ENCODE measurements around the gene ACLY. TPM values are rescaled to one million over a fixed set of nuclear protein-coding genes. Genes with fewer than 3 reads are reported as not detected.
A peak's percentile ranks its signal among the peaks of the same experiment; 100 is the strongest.

ACLY gene
- total and polyA plus RNA-seq, 2 of the 13 experiments (the other 11 are each of a cell fraction or from before 2014, with no cell fraction given), result 111 to 218 TPM

GRCh38 chr17:41919165-41919817 is 540 bp upstream of the ACLY start (continued):
- TF ChIP-seq ZUFSP (CRISPR knock-in tag; IDR thresholded peaks at IDR 0.05; ENCODE audit: borderline replicate concordance) (no peak), FOXC1 (CRISPR knock-in tag; IDR thresholded peaks at IDR 0.05; ENCODE audit: borderline replicate concordance) (no peak; the same call in 1 of the 2 replicates), SNAPC5 (CRISPR knock-in tag; IDR thresholded peaks at IDR 0.05; ENCODE audit: borderline replicate concordance) (no peak), POGZ (CRISPR knock-in tag; IDR thresholded peaks at IDR 0.05) (peak; percentile 29), ATF1 (CRISPR knock-in tag; IDR thresholded peaks at IDR 0.05) (0 out of 2 replicates have a peak, but pooled peaks have one; percentile 79), HNF1B (CRISPR knock-in tag; IDR thresholded peaks at IDR 0.05) (peak; percentile 83), MYC (CRISPR knock-in tag; IDR thresholded peaks at IDR 0.05; ENCODE audit: borderline replicate concordance) (peak; percentile 96), ZNF407 (CRISPR knock-in tag; IDR thresholded peaks at IDR 0.05; ENCODE audit: not compliant biosample characterization) (peak; percentile 28), ZNF275 (CRISPR knock-in tag; IDR thresholded peaks at IDR 0.05; ENCODE audit: borderline replicate concordance) (no peak), NFE2 (CRISPR knock-in tag; IDR thresholded peaks at IDR 0.05) (no peak), SOX5 (CRISPR knock-in tag; IDR thresholded peaks at IDR 0.05; ENCODE audit: borderline replicate concordance) (no peak), ZBTB38 (CRISPR knock-in tag; IDR thresholded peaks at IDR 0.05) (peak; percentile 70; the same call in 1 of the 2 replicates), TARDBP (CRISPR knock-in tag; IDR thresholded peaks at IDR 0.05) (peak; percentile 66), TFDP1 (CRISPR knock-in tag; IDR thresholded peaks at IDR 0.05; ENCODE audit: borderline replicate concordance) (no peak; the same call in 1 of the 2 replicates)

Measured in HepG2 (cell line).